Iris pigment epithelial cell (primary cell): ENCODE measurements around the gene RASA3.
A peak's percentile ranks its signal among the peaks of the same experiment; 100 is the strongest.
"Not testable (repeated sequence)": the region's sequence is repeated elsewhere in the genome, so short reads cannot be mapped to it uniquely, and the experiment has no call there.

ENCODE experiments used
- DNase-seq: peaks from one replicate; pipeline ENCODE4 v3.0.0-alpha.2; 2011; ENCODE audit warnings: low read depth

Gene RASA3

DNA sequence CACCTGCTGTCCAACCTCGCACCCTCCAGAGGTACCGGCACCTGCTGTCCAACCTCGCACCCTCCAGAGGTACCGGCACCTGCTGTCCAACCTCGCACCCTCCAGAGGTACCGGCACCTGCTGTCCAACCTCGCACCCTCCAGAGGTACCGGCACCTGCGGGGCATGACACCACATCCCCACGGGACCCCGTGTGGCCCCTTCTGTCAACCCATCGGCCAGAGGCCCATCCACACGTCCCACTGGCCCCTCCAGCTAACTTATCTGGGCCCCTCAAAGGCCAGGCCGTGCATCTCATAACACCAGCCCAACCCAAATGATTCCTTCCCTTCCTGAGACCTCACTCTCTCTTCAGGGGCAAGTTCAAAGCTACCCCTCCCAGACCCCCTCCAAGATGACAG lies 6.3 kb downstream of the RASA3 start:
- DNase-seq, result not testable (repeated sequence)

- no peak for DNase-seq
Measured at GRCh38 chr13:114125589-114125988, 6.8 kb downstream of the RASA3 start.

- peak; percentile 88 for DNase-seq
Measured at GRCh38 chr13:114124921-114125320, 7.5 kb downstream of the RASA3 start.

- DNase-seq, result no peak
Measured at GRCh38 chr13:114124431-114124830, 8.0 kb downstream of the RASA3 start.

GRCh38 chr13:114123876-114124275 lies 8.5 kb downstream of the RASA3 start:
- DNase-seq, result no peak

DNA sequence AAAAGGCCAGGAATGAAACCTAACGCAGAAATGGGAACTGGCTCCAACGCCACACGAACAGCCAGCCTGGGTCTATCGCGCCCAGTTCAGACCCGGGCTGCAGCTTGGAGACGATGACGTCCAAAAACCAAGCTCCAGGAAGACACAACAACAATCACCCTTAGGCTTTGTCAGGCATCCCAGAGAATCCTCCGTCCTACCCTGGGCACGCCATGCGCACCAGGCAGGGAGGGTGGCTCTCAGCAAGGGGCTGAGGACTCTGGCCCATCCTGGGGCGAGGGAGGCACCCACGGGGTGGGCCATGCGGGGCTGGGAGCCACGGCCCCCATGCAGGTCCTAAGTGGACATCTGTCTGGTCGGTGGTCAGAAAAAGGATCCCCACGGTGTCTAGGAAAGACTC lies 9.0 kb downstream of the RASA3 start:
- DNase-seq, result no peak

GRCh38 chr13:114122591-114123211 lies 9.7 kb downstream of the RASA3 start:
- DNase-seq, result no peak

- DNase-seq, result no peak
Measured at GRCh38 chr13:114122127-114122511, 10.3 kb downstream of the RASA3 start.

DNA sequence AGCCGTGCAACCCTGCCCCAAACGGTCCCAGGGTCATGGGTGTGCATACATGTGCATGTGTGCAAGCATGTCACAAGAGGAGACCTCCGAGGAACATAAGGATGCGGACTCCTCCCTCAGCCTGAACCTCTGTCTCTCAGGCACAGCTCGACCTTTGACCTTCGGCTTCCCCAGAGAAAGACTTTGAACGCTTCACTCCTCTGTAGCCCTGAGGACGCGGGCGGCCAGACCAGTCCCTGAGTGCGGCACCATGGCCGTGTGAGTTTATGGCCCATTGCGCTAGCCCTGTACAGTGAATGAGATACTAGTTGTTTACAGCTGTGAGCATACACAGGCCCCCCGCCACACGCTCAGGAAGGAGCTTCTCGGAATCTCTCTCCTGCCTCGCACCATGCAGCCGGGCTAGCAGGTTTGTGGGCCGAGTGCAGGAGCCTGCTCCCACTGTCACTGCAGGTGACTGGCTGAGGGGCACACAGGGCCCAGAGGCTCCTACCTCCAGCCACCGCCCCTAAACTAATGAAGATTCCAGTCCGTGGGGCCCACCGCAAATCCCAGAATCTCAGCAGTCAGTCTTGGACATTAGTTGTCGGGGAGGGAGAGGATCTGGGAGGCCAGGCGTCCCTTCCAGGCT lies 10.8 kb downstream of the RASA3 start:
- DNase-seq, result no peak

GRCh38 chr13:114121031-114121430 lies 11.4 kb downstream of the RASA3 start:
- no peak for DNase-seq

DNA sequence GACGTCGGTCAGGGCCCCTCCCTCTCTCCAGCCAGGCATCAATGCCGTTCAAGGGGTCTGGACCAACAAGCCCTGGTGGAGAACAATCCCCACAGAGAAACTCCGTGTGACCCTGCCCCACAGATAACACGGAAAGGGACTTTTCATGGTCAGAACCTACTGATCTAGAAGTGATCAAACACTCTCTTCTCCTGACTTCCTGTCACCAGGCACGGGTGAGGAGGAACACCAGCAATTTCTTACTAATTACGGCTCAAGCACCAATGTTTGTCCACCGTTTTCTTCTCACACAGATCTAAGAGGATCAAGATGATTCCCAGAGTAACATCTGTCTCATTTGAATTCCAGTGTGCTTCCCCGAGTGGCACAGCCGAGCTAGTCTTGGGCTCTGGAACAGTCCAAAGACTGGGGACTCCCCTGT lies 11.8 kb downstream of the RASA3 start:
- DNase-seq, result no peak

DNA sequence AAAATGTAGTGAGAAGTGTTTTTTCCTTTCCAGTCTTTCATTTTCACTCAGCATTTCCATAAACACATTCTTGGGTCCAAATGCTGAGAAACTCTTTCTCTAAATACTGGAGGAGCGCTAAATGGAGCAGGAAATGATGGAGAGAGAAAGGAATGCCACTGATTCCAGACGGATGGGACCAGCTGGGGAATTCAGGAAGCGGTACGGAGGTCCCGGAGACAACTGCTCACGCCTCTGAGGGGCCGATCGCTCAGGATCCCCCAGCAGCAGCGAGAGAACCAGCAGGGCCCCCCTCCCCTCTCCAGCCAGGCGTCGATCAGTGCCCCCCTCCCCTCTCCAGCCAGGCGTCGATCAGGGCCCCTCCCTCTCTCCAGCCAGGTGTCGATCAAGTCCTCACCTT lies 13.2 kb downstream of the RASA3 start:
- DNase-seq, result peak; percentile 90

DNA sequence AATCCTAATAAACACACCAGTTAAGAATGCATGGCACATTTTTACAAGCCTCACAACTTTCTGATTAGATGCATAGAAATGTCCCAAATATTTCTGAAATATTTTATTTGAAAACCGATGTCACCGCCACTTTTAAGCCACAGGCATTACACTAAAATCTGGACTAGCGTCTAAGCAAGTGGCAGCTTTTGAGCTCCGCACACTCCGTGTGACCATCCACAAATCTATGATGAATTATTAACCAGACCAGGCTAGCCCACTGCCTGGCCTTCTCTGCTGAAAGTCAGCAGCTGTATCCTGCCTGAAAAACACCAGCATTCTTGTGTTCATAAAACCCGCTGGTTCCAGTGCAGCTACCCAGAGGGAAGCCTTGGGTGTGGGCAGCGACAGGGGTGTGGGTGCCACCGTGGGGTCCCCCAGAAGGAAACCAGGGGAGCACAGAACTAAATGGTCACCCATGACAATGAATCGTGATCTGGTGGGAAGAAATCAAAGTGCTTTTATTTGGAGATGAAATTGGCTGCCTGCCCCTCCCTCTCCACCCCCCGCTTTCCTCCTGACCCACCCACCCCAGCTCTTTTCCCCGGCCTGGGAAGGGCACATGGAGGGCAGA lies 13.8 kb downstream of the RASA3 start:
- DNase-seq, result peak; percentile 76

- no peak for DNase-seq
Measured at GRCh38 chr13:114118086-114118485, 14.3 kb downstream of the RASA3 start.

DNA sequence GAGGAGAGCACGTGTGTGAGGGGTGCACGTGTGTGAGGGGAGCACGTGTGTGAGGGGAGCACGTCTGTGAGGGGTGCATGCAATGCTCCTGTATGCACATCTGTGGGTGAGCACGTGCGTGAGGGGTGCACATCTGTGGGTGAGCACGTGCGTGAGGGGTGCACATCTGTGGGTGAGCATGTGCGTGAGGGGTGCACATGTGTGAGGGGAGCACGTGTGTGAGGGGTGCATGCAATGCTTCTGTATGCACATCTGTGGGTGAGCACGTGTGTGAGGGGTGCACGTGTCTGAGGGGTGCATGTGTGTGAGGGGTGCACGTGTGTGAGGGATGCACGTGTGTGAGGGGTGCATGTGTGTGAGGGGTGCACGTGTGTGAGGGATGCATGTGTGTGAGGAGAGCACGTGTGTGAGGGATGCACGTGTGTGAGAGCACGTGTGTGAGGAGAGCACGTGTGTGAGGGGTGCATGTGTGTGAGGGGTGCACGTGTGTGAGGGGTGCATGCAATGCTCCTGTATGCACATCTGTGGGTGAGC lies 15.0 kb downstream of the RASA3 start:
- DNase-seq, result not testable (repeated sequence)

DNA sequence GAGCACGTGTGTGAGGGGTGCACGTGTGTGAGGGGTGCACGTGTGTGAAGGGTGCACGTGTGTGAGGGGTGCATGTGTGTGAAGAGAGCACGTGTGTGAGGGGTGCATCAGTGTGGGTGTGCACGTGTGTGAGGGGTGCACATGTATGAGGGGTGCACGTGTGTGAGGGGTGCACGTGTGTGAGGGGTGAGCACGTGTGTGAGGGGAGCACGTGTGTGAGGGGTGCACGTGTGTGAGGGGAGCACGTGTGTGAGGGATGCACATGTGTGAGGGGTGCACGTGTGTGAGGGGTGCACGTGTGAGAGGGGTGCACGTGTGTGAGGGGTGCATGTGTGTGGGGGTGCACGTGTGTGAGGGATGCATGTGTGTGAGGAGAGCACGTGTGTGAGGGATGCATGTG lies 15.7 kb downstream of the RASA3 start:
- DNase-seq, result no peak

DNA sequence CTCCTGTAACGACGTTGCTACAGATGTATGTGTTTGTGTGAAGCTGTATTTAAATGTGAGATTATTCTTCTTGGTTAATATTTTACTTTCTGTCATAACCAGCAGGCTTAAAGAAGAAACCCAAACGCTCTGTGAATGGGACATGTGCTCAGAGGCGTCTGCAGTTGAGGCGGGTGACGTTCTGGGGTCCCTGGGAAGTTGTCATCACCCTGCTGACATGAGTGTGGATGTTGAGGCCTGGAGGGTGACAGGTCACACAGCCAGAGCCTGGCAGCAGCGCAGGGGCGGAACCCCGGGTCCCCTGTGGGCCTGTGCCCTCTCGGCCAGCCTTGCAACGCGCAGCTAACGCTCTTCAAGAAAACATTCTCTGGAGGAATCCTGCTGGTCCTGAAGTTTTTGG lies 16.6 kb downstream of the RASA3 start:
- DNase-seq, result no peak

GRCh38 chr13:114115191-114115671 lies 17.2 kb downstream of the RASA3 start:
- peak; percentile 84 for DNase-seq

DNA sequence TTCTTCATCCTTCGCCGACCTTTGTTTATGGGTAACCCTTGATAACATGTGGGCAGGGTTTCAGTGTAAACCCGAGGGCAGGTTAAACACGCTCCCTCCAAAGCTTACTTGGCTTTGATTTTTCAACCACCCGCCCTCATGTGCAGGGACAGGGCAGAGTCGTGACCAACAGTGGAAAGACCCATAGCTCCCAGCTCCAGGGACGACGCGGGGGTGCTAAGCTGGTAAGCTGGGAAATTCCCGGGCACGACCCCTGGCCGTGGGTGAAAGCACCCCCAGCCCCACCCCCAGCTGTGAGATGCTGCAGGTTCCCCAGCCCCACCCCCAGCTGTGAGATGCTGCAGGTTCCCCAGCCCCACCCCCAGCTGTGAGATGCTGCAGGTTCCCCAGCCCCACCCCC lies 17.8 kb downstream of the RASA3 start:
- DNase-seq, result not testable (repeated sequence)

GRCh38 chr13:114114006-114114640 lies 18.3 kb downstream of the RASA3 start:
- DNase-seq, result no peak

GRCh38 chr13:114113395-114113794 lies 19.0 kb downstream of the RASA3 start:
- DNase-seq, result not testable (repeated sequence)

DNA sequence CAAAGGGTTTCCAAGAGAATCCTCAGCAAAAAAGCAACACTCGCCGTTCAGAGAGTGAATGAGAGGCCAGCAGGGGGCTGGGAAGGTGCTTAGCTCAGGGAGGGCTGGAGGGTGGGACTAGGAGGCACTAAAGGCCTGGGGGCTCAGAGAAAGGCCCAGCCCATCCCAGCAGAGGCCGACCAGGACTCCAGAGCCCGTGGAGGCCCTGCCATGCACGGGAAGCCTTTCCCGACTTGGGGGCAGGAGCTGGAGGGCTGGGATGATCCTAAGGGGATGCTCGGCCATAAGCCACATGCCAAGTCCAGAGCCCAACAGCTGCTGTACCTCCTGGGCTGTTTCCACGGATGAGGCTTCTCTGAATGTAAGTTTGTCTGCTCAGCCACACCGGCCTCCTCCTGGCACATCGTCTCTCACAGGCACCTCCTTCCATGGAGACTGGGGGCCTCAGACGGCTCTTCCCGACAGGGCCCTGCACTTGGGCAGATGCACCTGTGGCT lies 19.5 kb downstream of the RASA3 start:
- DNase-seq, result no peak
